HCT116 (cell line): ENCODE measurements around the gene MTMR1. TPM values are rescaled to one million over a fixed set of nuclear protein-coding genes. Genes with fewer than 3 reads are reported as not detected.

Experiments
- ATAC-seq: fragments of 200-7000 bp; cut with Tn5 transposase; 2 replicates; pipeline ENCODE4 v1.9.1; 2020; ENCODE audit warnings: mild to moderate bottlenecking, moderate library complexity
- BruUV-seq: library from RNA; stranded (reverse); fragments of 400-500 nt; replicated peaks from 2 replicates; lab custom pipeline; 2021; lab: Mats Ljungman, UMichigan
- CTCF ChIA-PET: fragments of 300-600 bp; sonication (Branson Sonifier 250); formaldehyde crosslinking; loops from one replicate; lab custom pipeline; 2021; ENCODE audit warnings: antibody characterized with exemption; lab: Charles Lee
- POLR2A ChIA-PET: fragments of 300-600, 350-600 bp; sonication (Branson Sonifier 250); formaldehyde crosslinking; loops from one replicate; lab custom pipeline; 2021; ENCODE audit warnings: antibody characterized with exemption; lab: Charles Lee
- RAD21 ChIA-PET, 2 experiments: fragments of 300-600 bp; sonication (Branson Sonifier 250); formaldehyde crosslinking; loops; one replicate each; lab custom pipeline; 2023; ENCODE audit warnings: low total read pairs in 2 of 2; ENCODE audit not compliant: uncharacterized antibody in 2 of 2, unreplicated experiment in 2 of 2, low non-redundant PET in 1 of 2; lab: Charles Lee
- DNase-seq: peaks from one replicate; pipeline ENCODE4 v3.0.0-alpha.2; 2010; ENCODE audit warnings: low read depth, low spot score
- H2AFZ ChIP-seq: fragments of 200-600 bp; shearing (Covaris generic), sonication (generic); 2 replicates; pipeline ENCODE4 v1.6.1; 2017; ENCODE audit warnings: low read depth, mixed run types, mixed read lengths, antibody characterized with exemption, low read length; ENCODE audit not compliant: poor library complexity, severe bottlenecking
- H3K27ac ChIP-seq: 2 replicates; pipeline ENCODE4 v1.5.1; 2012; ENCODE audit warnings: low read depth, low read length
- H3K27me3 ChIP-seq: fragments of 200-600 bp; sonication (generic); 2 replicates; pipeline ENCODE4 v1.6.1; 2016; ENCODE audit warnings: mixed run types, low read length, mixed read lengths; ENCODE audit not compliant: insufficient read depth
- H3K36me3 ChIP-seq, 2 experiments: fragments of 200-500 bp in 1 of 2; fragments of 200-600 bp in 1 of 2; sonication (Bioruptor generic) in 1 of 2; sonication (generic) in 1 of 2; 2 replicates each; pipeline versions ENCODE4 v1.5.1 to v1.6.1; 2014 to 2016; ENCODE audit warnings: low read length in 2 of 2, inconsistent platforms in 1 of 2, mixed read lengths in 1 of 2, mixed run types in 1 of 2; ENCODE audit not compliant: insufficient read depth in 2 of 2, control insufficient read depth in 1 of 2
- H3K4me1 ChIP-seq, 2 experiments: fragments of 200-600 bp in 1 of 2; sonication (generic) in 1 of 2; 2 replicates each; pipeline versions ENCODE4 v1.5.1 to v1.6.1; 2012 to 2017; ENCODE audit warnings: low read length in 2 of 2, inconsistent platforms in 1 of 2, mild to moderate bottlenecking in 1 of 2, mixed read lengths in 1 of 2, mixed run types in 1 of 2, moderate library complexity in 1 of 2; ENCODE audit not compliant: insufficient read depth in 2 of 2, control insufficient read depth in 1 of 2
- H3K4me2 ChIP-seq: fragments of 200-600 bp; sonication (generic); 2 replicates; pipeline ENCODE4 v1.6.1; 2017; ENCODE audit warnings: mixed run types, low read length, mixed read lengths
- H3K4me3 ChIP-seq, 2 experiments: fragments of 200-600 bp in 1 of 2; sonication (generic) in 1 of 2; replicated peaks in 1 of 2; 2 replicates each; pipeline ENCODE4 v1.5.1; 2011 to 2016; ENCODE audit warnings: low read length in 2 of 2, control low read depth in 1 of 2, low read depth in 1 of 2, mild to moderate bottlenecking in 1 of 2, mixed read lengths in 1 of 2, mixed run types in 1 of 2
- H3K79me2 ChIP-seq: fragments of 200-600 bp; sonication (generic); 2 replicates; pipeline ENCODE4 v1.6.1; 2017; ENCODE audit warnings: mild to moderate bottlenecking, mixed run types, low read length, moderate library complexity, mixed read lengths; ENCODE audit not compliant: insufficient read depth
- H3K9ac ChIP-seq: fragments of 200-600 bp; sonication (generic); 2 replicates; pipeline ENCODE4 v1.6.1; 2016; ENCODE audit warnings: low read length, mixed read lengths
- H3K9me2 ChIP-seq: fragments of 200-600 bp; sonication (generic), shearing (Covaris generic); 2 replicates; pipeline ENCODE4 v1.6.1; 2017; ENCODE audit warnings: mixed run types, mild to moderate bottlenecking, moderate library complexity; ENCODE audit not compliant: insufficient read depth
- H3K9me3 ChIP-seq, 2 experiments: fragments of 200-500 bp in 1 of 2; fragments of 200-600 bp in 1 of 2; sonication (Bioruptor generic) in 1 of 2; sonication (generic) in 1 of 2; 2 replicates each; pipeline ENCODE4 v1.6.1; 2014 to 2017; ENCODE audit warnings: low read length in 2 of 2, mixed read lengths in 2 of 2, inconsistent platforms in 1 of 2, low read depth in 1 of 2, mild to moderate bottlenecking in 1 of 2, mixed run types in 1 of 2, moderate library complexity in 1 of 2; ENCODE audit not compliant: control insufficient read depth in 1 of 2, insufficient read depth in 1 of 2
- H4K20me1 ChIP-seq: fragments of 200-600 bp; sonication (generic), shearing (Covaris generic); 2 replicates; pipeline ENCODE4 v1.6.1; 2017; ENCODE audit warnings: mixed run types, mild to moderate bottlenecking, moderate library complexity; ENCODE audit not compliant: insufficient read depth
- CBX3 ChIP-seq: IDR thresholded peaks from 2 replicates; pipeline ENCODE4 v1.6.1; 2012; ENCODE audit warnings: low read depth
- EGR1 ChIP-seq: IDR thresholded peaks from 2 replicates; pipeline ENCODE4 v1.6.1; 2012; ENCODE audit warnings: low read depth
- POLR2AphosphoS5 ChIP-seq: IDR thresholded peaks from 2 replicates; pipeline ENCODE4 v1.6.1; 2011; ENCODE audit warnings: mild to moderate bottlenecking, low read depth, low read length, moderate library complexity
- RAD21 ChIP-seq: IDR thresholded peaks from 2 replicates; pipeline ENCODE4 v1.6.1; 2012; ENCODE audit warnings: low read depth, mild to moderate bottlenecking
- SRF ChIP-seq: IDR thresholded peaks from 2 replicates; pipeline ENCODE4 v1.6.1; 2012; ENCODE audit warnings: low read depth
- TCF7L2 ChIP-seq: IDR thresholded peaks from 2 replicates; pipeline ENCODE4 v1.7.0; 2011; ENCODE audit warnings: borderline replicate concordance, inconsistent platforms; ENCODE audit not compliant: insufficient read depth, insufficient read length; ENCODE audit errors: extremely low read depth
- YY1 ChIP-seq: IDR thresholded peaks from 2 replicates; pipeline ENCODE4 v1.6.1; 2011; ENCODE audit warnings: low read length, low read depth, moderate library complexity, mild to moderate bottlenecking; ENCODE audit not compliant: insufficient replicate concordance; ENCODE audit errors: extremely low read depth
- ZFX ChIP-seq: fragments of 450-650 bp; IDR thresholded peaks from 2 replicates; pipeline ENCODE4 v1.6.1; 2017
- ZNF274 ChIP-seq: fragments of 200-500 bp; sonication (Bioruptor generic); IDR thresholded peaks from 2 replicates; pipeline ENCODE4 v1.6.1; 2014; ENCODE audit warnings: mild to moderate bottlenecking, low read depth, low read length, inconsistent platforms
- intact Hi-C: fragments of 100-400 bp; cut with micrococcal nuclease; formaldehyde crosslinking; loops from 2 replicates; pipeline ENCODE4 v1.10.0; 2022
- total RNA-seq: library from RNA; stranded (reverse); gene quantifications from one replicate; pipeline ENCODE4 v1.2.1, GENCODE V29; 2021; ENCODE audit not compliant: unreplicated experiment
- TF ChIP-seq, protein P1 (sequence below): IDR thresholded peaks from 2 replicates; pipeline ENCODE4 v1.6.1; 2012
- TF ChIP-seq, protein P2 (sequence below): IDR thresholded peaks from 2 replicates; pipeline ENCODE4 v1.6.1; 2012; ENCODE audit warnings: low read depth
- TF ChIP-seq, protein P3 (sequence below): IDR thresholded peaks from 2 replicates; pipeline ENCODE4 v1.6.1; 2012

MTMR1 gene
- total RNA-seq, 1 experiment from 2014 or later, result 20.0 TPM

DNA sequence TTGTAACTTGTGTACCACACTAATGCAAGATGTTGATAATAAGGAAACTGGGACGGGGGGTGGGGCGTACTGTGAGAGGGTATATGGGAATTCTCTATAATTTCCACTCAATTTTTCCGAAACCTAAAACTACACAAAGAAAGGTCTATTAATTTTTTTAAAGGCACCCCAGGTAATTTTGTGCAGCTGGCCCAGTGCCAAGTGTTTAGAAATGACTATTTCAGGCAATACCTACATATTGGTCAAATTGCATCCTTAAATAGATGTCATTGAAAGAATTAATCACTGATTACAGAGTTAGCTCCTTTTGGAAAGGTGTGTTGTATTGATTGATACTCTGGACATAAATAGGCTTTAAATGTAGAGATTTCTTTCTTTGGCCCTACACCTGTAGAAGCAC is 10.1 kb upstream of the MTMR1 start:
- no peak for DNase-seq
- Histone ChIP-seq H4K20me1 (no peaks in the 10 kb centered on the region), H3K27ac (no peak overlapping the region), H3K9me3 (no peaks in the 10 kb centered on the region), H3K36me3 (no peaks in the 10 kb centered on the region), H3K4me2 (no peak overlapping the region), H3K9me2 (no peaks in the 10 kb centered on the region), H3K79me2 (no peaks in the 10 kb centered on the region), H3K27me3 (no peaks in the 10 kb centered on the region), H3K4me1 (no peaks in the 10 kb centered on the region; a peak in 1 of 4 replicates), H2AFZ (no peak overlapping the region), H3K9ac (no peak overlapping the region), H3K4me3 (no peak overlapping the region)
- intact Hi-C loops, result loop anchor here (2.0 to 10.0 kb wide), 3 partner anchors 34 to 316 kb away; no protein-coding TSS in a partner anchor
- POLR2A ChIA-PET, result no interaction called here
- RAD21 ChIA-PET, result no interaction called here
- CTCF ChIA-PET, result interaction anchor here (1.0 to 1.9 kb wide), 4 partner anchors 10 to 744 kb away, joined by 3 to 5 read pairs (median 4); partner anchors contain the start of genes EOLA2 and MTMR1
- ATAC-seq, result peak; percentile 25; the same call in 1 of the 2 replicates
- no TSS peak for BruUV-seq
- TF ChIP-seq RAD21 (no peak), ZNF274 (no peak), SRF (no peak), POLR2AphosphoS5 (no peak), TCF7L2 (no peak), YY1 (no peak), ZFX (no peak), CBX3 (no peak), EGR1 (no peak)
- TF ChIP-seq, protein P1, sequence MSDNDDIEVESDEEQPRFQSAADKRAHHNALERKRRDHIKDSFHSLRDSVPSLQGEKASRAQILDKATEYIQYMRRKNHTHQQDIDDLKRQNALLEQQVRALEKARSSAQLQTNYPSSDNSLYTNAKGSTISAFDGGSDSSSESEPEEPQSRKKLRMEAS, result no peak
- TF ChIP-seq, protein P2, sequence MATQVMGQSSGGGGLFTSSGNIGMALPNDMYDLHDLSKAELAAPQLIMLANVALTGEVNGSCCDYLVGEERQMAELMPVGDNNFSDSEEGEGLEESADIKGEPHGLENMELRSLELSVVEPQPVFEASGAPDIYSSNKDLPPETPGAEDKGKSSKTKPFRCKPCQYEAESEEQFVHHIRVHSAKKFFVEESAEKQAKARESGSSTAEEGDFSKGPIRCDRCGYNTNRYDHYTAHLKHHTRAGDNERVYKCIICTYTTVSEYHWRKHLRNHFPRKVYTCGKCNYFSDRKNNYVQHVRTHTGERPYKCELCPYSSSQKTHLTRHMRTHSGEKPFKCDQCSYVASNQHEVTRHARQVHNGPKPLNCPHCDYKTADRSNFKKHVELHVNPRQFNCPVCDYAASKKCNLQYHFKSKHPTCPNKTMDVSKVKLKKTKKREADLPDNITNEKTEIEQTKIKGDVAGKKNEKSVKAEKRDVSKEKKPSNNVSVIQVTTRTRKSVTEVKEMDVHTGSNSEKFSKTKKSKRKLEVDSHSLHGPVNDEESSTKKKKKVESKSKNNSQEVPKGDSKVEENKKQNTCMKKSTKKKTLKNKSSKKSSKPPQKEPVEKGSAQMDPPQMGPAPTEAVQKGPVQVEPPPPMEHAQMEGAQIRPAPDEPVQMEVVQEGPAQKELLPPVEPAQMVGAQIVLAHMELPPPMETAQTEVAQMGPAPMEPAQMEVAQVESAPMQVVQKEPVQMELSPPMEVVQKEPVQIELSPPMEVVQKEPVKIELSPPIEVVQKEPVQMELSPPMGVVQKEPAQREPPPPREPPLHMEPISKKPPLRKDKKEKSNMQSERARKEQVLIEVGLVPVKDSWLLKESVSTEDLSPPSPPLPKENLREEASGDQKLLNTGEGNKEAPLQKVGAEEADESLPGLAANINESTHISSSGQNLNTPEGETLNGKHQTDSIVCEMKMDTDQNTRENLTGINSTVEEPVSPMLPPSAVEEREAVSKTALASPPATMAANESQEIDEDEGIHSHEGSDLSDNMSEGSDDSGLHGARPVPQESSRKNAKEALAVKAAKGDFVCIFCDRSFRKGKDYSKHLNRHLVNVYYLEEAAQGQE, result no peak
- TF ChIP-seq, protein P3, sequence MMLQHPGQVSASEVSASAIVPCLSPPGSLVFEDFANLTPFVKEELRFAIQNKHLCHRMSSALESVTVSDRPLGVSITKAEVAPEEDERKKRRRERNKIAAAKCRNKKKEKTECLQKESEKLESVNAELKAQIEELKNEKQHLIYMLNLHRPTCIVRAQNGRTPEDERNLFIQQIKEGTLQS, result no peak
